Hematopoietic multipotent progenitor cell treated with erythropoietin and hydrocortisone succinate and interleukin-3 and kit ligand, for 8 days (in vitro differentiated cells): ENCODE results near the gene MIER2.
A peak's percentile ranks its signal among the peaks of the same experiment; 100 is the strongest.
"Not testable (repeated sequence)": the region's sequence is repeated elsewhere in the genome, so short reads cannot be mapped to it uniquely, and the experiment has no call there.

Experiments used
- DNase-seq: peaks from one replicate; pipeline ENCODE4 v3.0.0-alpha.2; 2015

MIER2 gene

GRCh38 chr19:344625-345319, at the start of gene MIER2:
Gene MIER2 (minus strand): TSS chr19:344796. CDS start chr19:344782, 14 bp downstream.
- peak; percentile 69 for DNase-seq

GRCh38 chr19:393560-393959, 49.0 kb upstream of the MIER2 start:
- DNase-seq, result not testable (repeated sequence)

- DNase-seq, result no peak
These were observed 47.9 kb upstream of the MIER2 start for GRCh38 chr19:392375-392970.

- DNase-seq, result no peak
These were observed 47.3 kb upstream of the MIER2 start for GRCh38 chr19:391726-392374.

- no peak for DNase-seq
These were observed 46.6 kb upstream of the MIER2 start for GRCh38 chr19:391207-391557.

- DNase-seq, result no peak
These were observed 46.0 kb upstream of the MIER2 start for GRCh38 chr19:390386-391206.

GRCh38 chr19:389935-390289, 45.3 kb upstream of the MIER2 start:
- DNase-seq, result no peak

- no peak for DNase-seq
These were observed 44.8 kb upstream of the MIER2 start for GRCh38 chr19:389255-389934.

GRCh38 chr19:388691-389090, 44.1 kb upstream of the MIER2 start:
- no peak for DNase-seq

- DNase-seq, result no peak
These were observed 43.2 kb upstream of the MIER2 start for GRCh38 chr19:387777-388176.

- not testable (repeated sequence) for DNase-seq
These were observed 42.2 kb upstream of the MIER2 start for GRCh38 chr19:386632-387301.

GRCh38 chr19:386189-386588, 41.6 kb upstream of the MIER2 start:
- DNase-seq, result not testable (repeated sequence)

GRCh38 chr19:384799-385169, 40.2 kb upstream of the MIER2 start:
- DNase-seq, result no peak

GRCh38 chr19:383922-384798, 39.6 kb upstream of the MIER2 start:
- no peak for DNase-seq

GRCh38 chr19:383040-383439, 38.4 kb upstream of the MIER2 start:
- no peak for DNase-seq

GRCh38 chr19:382578-382977, 38.0 kb upstream of the MIER2 start:
- not testable (repeated sequence) for DNase-seq

GRCh38 chr19:381901-382300, 37.3 kb upstream of the MIER2 start:
- DNase-seq, result not testable (repeated sequence)

GRCh38 chr19:380618-381219, 36.1 kb upstream of the MIER2 start:
- not testable (repeated sequence) for DNase-seq

GRCh38 chr19:379796-380195, 35.2 kb upstream of the MIER2 start:
- DNase-seq, result no peak

- no peak for DNase-seq
These were observed 34.1 kb upstream of the MIER2 start for GRCh38 chr19:378706-379105.
